ENCODE results near the gene DAND5.

Gene DAND5

DNA sequence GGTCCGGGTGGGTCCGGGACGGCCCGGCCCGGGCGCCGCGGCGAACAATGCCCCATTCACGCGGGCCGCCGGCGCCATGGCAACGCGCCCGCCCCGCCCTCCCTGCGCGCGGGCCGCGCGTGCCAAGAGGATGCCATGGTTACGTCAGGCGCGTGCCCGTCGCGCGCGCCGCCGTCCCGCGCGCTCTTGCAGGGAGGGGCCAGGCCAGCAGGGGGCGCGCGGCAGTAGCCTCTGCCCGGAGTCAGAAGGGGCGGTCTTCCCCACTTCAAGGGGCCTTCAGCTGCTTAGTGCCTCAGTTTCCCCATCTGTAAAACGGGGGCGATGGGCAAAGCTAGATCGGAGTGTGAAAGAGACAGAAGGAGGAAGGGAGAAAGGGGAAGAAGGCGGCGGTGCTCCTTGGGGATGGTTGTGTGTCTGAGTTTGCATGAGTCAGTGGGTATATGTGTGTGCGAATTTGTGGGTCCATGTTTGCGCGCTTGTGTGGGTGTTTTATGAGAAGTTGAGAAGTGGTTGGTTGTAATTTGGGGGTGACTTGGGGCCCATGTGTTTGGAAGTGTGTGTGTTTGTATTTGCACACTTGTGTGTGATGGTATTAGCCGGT, 14.3 kb downstream of the DAND5 start:
- peak overlapping the region; percentile 53 for H3K4me3 ChIP-seq (ENCODE audit: low read depth, low read length)
- H3K9ac ChIP-seq = no peak overlapping the region
- no peaks in the 10 kb centered on the region for H3K9me3 ChIP-seq (ENCODE audit: control insufficient read depth, low read length)
- no peaks in the 10 kb centered on the region for H3K27me3 ChIP-seq (ENCODE audit: control insufficient read depth, insufficient read depth, low read length)
- no peaks in the 10 kb centered on the region for H3K36me3 ChIP-seq (ENCODE audit: control insufficient read depth, insufficient read depth, low read length)
- peak overlapping the region; percentile 67 for H3K4me2 ChIP-seq (ENCODE audit: low read length)
- no peaks in the 10 kb centered on the region for H3K79me2 ChIP-seq
- no peaks in the 10 kb centered on the region for H3K4me1 ChIP-seq
- peak overlapping the region; percentile 62 for H2AFZ ChIP-seq
- H3K27ac ChIP-seq = no peak overlapping the region
- TF ChIP-seq, protein P1, sequence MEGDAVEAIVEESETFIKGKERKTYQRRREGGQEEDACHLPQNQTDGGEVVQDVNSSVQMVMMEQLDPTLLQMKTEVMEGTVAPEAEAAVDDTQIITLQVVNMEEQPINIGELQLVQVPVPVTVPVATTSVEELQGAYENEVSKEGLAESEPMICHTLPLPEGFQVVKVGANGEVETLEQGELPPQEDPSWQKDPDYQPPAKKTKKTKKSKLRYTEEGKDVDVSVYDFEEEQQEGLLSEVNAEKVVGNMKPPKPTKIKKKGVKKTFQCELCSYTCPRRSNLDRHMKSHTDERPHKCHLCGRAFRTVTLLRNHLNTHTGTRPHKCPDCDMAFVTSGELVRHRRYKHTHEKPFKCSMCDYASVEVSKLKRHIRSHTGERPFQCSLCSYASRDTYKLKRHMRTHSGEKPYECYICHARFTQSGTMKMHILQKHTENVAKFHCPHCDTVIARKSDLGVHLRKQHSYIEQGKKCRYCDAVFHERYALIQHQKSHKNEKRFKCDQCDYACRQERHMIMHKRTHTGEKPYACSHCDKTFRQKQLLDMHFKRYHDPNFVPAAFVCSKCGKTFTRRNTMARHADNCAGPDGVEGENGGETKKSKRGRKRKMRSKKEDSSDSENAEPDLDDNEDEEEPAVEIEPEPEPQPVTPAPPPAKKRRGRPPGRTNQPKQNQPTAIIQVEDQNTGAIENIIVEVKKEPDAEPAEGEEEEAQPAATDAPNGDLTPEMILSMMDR (IDR thresholded peaks at IDR 0.05) = peak; percentile 80

DNA sequence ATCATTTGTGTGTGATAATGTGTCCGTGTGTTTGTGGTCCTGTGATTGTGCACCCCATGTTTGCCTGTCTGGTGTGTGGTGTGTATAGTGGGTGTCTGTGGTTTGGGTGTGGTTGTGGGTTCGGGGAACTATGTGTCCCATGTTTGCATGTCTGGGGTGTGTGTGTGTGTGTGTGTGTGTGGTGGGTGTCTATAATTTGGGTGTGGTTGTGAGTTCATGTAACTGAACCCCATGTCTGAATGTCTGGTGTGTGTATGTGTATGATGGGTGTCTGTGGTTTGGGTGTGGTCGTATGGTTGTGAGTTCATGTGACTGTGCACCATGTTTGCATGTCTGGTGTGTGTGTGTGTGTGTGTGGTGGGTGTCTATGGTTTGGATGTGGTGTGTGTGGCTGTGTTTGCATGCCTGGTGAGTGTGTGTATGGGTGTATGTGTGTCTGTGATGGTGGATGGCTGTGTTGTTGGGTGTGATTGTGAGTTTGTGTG, 14.8 kb downstream of the DAND5 start:
- TF ChIP-seq, protein P1 (IDR thresholded peaks at IDR 0.05) = no peak
- Histone ChIP-seq H3K27ac (no peak overlapping the region), H3K9me3 (ENCODE audit: control insufficient read depth, low read length) (no peaks in the 10 kb centered on the region), H3K4me1 (no peaks in the 10 kb centered on the region), H3K4me3 (ENCODE audit: low read depth, low read length) (no peak overlapping the region), H2AFZ (no peak overlapping the region), H3K36me3 (ENCODE audit: control insufficient read depth, insufficient read depth, low read length) (no peaks in the 10 kb centered on the region), H3K79me2 (no peaks in the 10 kb centered on the region), H3K4me2 (ENCODE audit: low read length) (no peak overlapping the region), H3K9ac (no peak overlapping the region), H3K27me3 (ENCODE audit: control insufficient read depth, insufficient read depth, low read length) (no peaks in the 10 kb centered on the region)

DNA sequence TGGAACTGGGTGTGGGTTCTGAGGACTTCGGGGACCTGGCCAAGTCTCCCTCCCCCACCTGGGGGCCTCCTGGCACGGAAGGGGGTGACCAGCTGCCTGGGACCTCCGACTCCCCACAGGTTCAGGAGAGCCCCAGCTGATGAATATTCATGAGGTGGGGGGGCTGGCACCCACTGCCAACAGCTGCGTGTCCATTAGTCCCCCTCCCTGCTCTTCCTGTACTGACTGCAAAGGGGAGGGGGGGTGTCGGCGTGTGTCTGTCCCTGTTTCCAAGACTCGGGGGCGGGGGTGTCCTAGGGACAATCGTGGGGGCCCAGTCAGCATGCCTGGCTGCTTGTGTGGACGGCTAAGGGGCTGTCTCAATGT, 15.3 kb downstream of the DAND5 start:
- no peaks in the 10 kb centered on the region for H3K4me1 ChIP-seq
- no peak overlapping the region for H2AFZ ChIP-seq
- TF ChIP-seq, protein P1 (IDR thresholded peaks at IDR 0.05) = no peak
- no peak overlapping the region for H3K4me2 ChIP-seq (ENCODE audit: low read length)
- H3K9ac ChIP-seq = no peak overlapping the region
- no peaks in the 10 kb centered on the region for H3K27me3 ChIP-seq (ENCODE audit: control insufficient read depth, insufficient read depth, low read length)
- H3K9me3 ChIP-seq (ENCODE audit: control insufficient read depth, low read length) = no peaks in the 10 kb centered on the region
- H3K27ac ChIP-seq = no peak overlapping the region
- no peaks in the 10 kb centered on the region for H3K36me3 ChIP-seq (ENCODE audit: control insufficient read depth, insufficient read depth, low read length)
- no peak overlapping the region for H3K4me3 ChIP-seq (ENCODE audit: low read depth, low read length)
- H3K79me2 ChIP-seq = no peaks in the 10 kb centered on the region

DNA sequence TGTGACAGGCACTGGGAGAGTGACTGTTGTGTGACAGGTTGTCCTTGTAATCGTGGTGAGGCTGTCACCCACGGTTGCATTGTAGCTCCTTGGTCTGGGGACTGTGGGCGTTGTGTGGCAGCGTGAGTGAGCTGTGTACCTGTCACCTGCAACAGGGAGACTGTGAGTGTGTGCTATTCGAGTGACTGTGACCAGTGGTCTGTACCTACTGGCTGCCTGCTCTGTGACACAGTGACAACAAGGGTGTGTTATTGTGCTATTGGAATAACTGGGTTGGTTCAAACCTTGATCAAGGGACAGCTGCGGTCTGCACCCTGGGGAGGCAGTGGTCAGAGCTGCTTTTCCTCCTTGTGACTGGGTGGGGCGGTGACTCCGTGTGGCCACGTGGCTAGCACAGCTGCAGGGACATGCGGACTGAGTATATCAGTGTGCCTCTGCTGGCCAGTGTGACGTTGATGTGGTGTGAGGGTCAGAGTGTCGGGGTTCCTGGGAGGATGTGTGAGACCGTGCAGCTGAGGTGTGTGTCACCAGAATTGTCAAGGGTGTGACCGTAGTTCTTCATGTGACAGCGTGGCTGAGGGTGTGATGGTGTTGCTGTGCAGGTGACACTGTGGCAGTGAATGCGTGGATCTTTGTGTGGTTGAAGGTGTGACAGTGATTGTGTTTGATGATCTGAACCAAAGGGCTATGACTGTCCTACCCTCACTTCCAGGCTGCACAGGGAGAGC, 15.8 kb downstream of the DAND5 start:
- H3K4me2 ChIP-seq (ENCODE audit: low read length) = no peak overlapping the region
- no peak overlapping the region for H3K9ac ChIP-seq
- TF ChIP-seq, protein P1 (IDR thresholded peaks at IDR 0.05) = no peak
- no peaks in the 10 kb centered on the region for H3K36me3 ChIP-seq (ENCODE audit: control insufficient read depth, insufficient read depth, low read length)
- H3K27me3 ChIP-seq (ENCODE audit: control insufficient read depth, insufficient read depth, low read length) = no peaks in the 10 kb centered on the region
- no peak overlapping the region for H3K27ac ChIP-seq
- no peaks in the 10 kb centered on the region for H3K4me1 ChIP-seq
- peak overlapping the region; percentile 0 for H2AFZ ChIP-seq
- no peaks in the 10 kb centered on the region for H3K79me2 ChIP-seq
- H3K9me3 ChIP-seq (ENCODE audit: control insufficient read depth, low read length) = no peaks in the 10 kb centered on the region
- no peak overlapping the region for H3K4me3 ChIP-seq (ENCODE audit: low read depth, low read length)
